Measurements from ENCODE around the gene R3HDM2. TPM values are rescaled to one million over a fixed set of nuclear protein-coding genes. Genes with fewer than 3 reads are reported as not detected.
"Not testable (repeated sequence)": the region's sequence is repeated elsewhere in the genome, so short reads cannot be mapped to it uniquely, and the experiment has no call there.

The R3HDM2 gene
- total and polyA plus RNA-seq, 7 experiments from 2014 or later: 13.7 to 145 (median 111) TPM

DNA sequence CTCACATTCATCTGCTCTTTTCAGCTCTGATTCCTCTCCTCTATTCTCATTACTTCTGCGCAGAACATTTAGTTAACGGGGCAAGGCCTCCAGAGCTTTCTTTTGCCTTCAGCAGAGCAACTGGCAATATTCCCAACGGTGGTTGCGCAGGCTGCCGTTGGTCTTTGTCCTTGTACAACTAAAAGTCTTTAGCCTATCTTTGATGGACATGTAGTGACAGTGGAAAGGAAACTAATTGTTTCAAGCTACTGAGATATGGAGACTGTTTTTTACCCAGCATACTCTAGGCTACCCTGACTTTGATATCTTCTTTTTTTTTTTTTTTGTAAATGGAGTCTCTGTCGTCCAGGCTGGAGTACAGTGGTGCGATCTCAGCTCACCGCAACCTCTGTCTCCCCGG, 12.6 kb downstream of the R3HDM2 start:
- Histone ChIP-seq H3K9me3 (ENCODE audit: control insufficient read depth in 2 of 3, low read length in 3 of 3) (no peaks in the 10 kb centered on the region), H3K36me3 (ENCODE audit: control insufficient read depth in 2 of 3, insufficient read depth in 3 of 3, low read length in 3 of 3) (peaks cover 4 to 13% (median 6%) of the 10 kb centered on the region in 3 experiments), H3K4me3 (ENCODE audit: low read length) (no peak overlapping the region), H3K4me1 (ENCODE audit: control insufficient read depth in 2 of 2, insufficient read depth in 2 of 2, low read length in 2 of 2) (peaks cover 0 to 11% of the 10 kb centered on the region in 2 donors), H3K27ac (ENCODE audit: low read depth, low read length) (no peak overlapping the region), H3K27me3 (ENCODE audit: control insufficient read depth in 2 of 2, insufficient read depth in 2 of 2, low read length in 2 of 2) (no peaks in the 10 kb centered on the region)
- peaks cover 0 to 1% (median 0%) of the 10 kb centered on the region in 11 donors for H3K9me3 Mint-ChIP-seq
- no peaks in the 10 kb centered on the region for H3K27me3 Mint-ChIP-seq
- POLR2A ChIA-PET: interaction anchor here (1.5 kb wide), 1 partner anchor 14 kb away, joined by 3 read pairs; no protein-coding TSS in a partner anchor
- H3K27ac Mint-ChIP-seq: peak overlapping the region in 5 of 9 donors; percentile 0 to 31 (median 3)
- CTCF ChIA-PET: no interaction called here
- ATAC-seq: no peak
- H3K4me3 Mint-ChIP-seq: no peak overlapping the region
- H3K36me3 Mint-ChIP-seq: peaks cover 0 to 23% (median 7%) of the 10 kb centered on the region in 5 donors
- H3K4me1 Mint-ChIP-seq: peaks cover 10 to 66% (median 58%) of the 10 kb centered on the region in 7 donors
- intact Hi-C loops (cut with micrococcal nuclease): no loop called here
- no peak for DNase-seq

DNA sequence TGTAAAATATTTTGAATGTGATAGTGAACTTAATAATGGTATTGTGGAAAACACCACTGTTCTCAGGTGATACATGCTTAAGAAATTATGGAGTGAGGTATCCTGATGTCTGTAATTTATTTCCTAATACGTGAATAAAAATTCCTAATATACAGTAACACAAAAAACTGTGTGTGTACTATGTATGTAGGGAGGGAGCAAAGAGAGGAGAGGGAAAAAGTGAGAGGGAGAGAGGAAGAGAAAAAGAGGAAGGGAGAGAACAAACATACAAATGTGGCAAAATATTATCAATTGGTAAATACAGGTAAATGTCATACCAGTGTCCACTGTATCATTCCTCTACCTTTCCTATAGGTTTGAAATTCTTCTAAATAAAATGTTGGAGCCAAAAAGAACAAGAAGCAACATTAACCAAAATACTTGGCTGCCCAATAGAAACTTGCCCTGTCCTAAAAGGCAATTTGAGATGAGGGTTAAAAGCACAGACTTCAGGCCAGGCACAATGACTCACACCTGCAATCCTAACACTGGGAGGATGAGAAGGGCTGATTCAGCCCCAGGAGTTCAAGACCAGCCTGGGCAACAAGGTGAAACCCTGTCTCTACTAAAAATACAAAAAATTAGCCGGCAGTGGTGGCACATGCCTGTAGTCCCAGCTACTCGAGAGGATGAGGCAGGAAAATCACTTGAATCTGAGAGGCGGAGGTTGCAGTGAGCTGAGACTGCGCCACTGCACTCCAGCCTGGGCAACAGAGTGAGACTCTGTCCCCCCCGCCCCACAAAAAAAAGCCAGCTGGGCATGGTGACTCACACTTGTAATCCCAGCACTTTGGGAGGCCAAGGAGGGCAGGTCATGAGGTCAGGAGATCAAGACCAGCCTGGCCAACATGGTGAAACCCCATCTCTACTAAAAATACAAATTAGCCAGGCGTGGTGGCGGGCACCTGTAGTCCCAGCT, 14.5 kb downstream of the R3HDM2 start:
- Histone ChIP-seq H3K4me1 (ENCODE audit: control insufficient read depth in 2 of 2, insufficient read depth in 2 of 2, low read length in 2 of 2) (peaks cover 2 to 11% of the 10 kb centered on the region in 2 donors), H3K36me3 (ENCODE audit: control insufficient read depth in 2 of 3, insufficient read depth in 3 of 3, low read length in 3 of 3) (peaks cover 0 to 6% (median 5%) of the 10 kb centered on the region in 3 experiments), H3K4me3 (ENCODE audit: low read length) (no peak overlapping the region), H3K9me3 (ENCODE audit: control insufficient read depth in 2 of 3, low read length in 3 of 3) (no peaks in the 10 kb centered on the region), H3K27ac (ENCODE audit: low read depth, low read length) (no peak overlapping the region), H3K27me3 (ENCODE audit: control insufficient read depth in 2 of 2, insufficient read depth in 2 of 2, low read length in 2 of 2) (no peaks in the 10 kb centered on the region)
- H3K36me3 Mint-ChIP-seq: peaks cover 0 to 14% (median 4%) of the 10 kb centered on the region in 5 donors
- ChIA-PET POLR2A (interaction anchor here (0.9 to 1.5 kb wide), 2 partner anchors 15 to 16 kb away, joined by 3 read pairs; no protein-coding TSS in a partner anchor), CTCF (no interaction called here)
- H3K4me3 Mint-ChIP-seq: peak overlapping the region in 1 of 10 donors; percentile 4
- H3K9me3 Mint-ChIP-seq: peaks cover 0 to 1% (median 0%) of the 10 kb centered on the region in 11 donors
- intact Hi-C loops (cut with micrococcal nuclease): no loop called here
- no peak for ATAC-seq
- no peaks in the 10 kb centered on the region for H3K27me3 Mint-ChIP-seq
- H3K27ac Mint-ChIP-seq: peak overlapping the region in 1 of 9 donors; percentile 7
- no peak for DNase-seq
- peaks cover 10 to 66% (median 61%) of the 10 kb centered on the region in 7 donors for H3K4me1 Mint-ChIP-seq

DNA sequence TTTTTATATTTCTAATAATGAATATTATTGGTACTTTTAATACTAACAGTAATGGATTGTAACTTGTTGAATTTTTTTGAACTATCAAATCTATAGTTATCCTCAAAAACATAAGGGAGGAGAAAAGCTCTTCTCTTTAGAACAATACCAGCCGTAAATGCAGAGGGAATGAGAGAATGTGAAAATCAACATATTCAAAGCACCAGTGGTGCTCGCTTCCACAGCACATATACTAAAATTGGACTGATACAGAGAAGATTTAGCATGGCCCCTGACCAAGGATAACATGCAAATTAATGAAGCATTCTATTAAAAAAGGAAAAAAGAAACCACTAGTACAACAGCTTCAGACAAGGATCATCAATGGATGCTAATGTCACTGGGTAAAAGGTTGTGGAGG, 15.8 kb downstream of the R3HDM2 start:
- DNase-seq: no peak
- POLR2A ChIA-PET: no interaction called here
- no peaks in the 10 kb centered on the region for H3K27me3 Mint-ChIP-seq
- H3K4me3 Mint-ChIP-seq: peak overlapping the region in 1 of 10 donors; percentile 4
- H3K36me3 ChIP-seq (ENCODE audit: control insufficient read depth in 2 of 3, insufficient read depth in 3 of 3, low read length in 3 of 3): peaks cover 0 to 6% (median 0%) of the 10 kb centered on the region in 3 experiments
- no peaks in the 10 kb centered on the region for H3K9me3 Mint-ChIP-seq
- ATAC-seq: no peak
- H3K9me3 ChIP-seq (ENCODE audit: control insufficient read depth in 2 of 3, low read length in 3 of 3): no peaks in the 10 kb centered on the region
- no peak overlapping the region for H3K27ac ChIP-seq (ENCODE audit: low read depth, low read length)
- peaks cover 0 to 11% (median 0%) of the 10 kb centered on the region in 5 donors for H3K36me3 Mint-ChIP-seq
- CTCF ChIA-PET: no interaction called here
- peak overlapping the region in 2 of 9 donors; percentile 16 to 70 for H3K27ac Mint-ChIP-seq
- peaks cover 4 to 5% of the 10 kb centered on the region in 2 donors for H3K4me1 ChIP-seq (ENCODE audit: control insufficient read depth in 2 of 2, insufficient read depth in 2 of 2, low read length in 2 of 2)
- no peaks in the 10 kb centered on the region for H3K27me3 ChIP-seq (ENCODE audit: control insufficient read depth in 2 of 2, insufficient read depth in 2 of 2, low read length in 2 of 2)
- H3K4me1 Mint-ChIP-seq: peaks cover 7 to 66% (median 63%) of the 10 kb centered on the region in 7 donors
- no peak overlapping the region for H3K4me3 ChIP-seq (ENCODE audit: low read length)
- intact Hi-C loops (cut with micrococcal nuclease): no loop called here

DNA sequence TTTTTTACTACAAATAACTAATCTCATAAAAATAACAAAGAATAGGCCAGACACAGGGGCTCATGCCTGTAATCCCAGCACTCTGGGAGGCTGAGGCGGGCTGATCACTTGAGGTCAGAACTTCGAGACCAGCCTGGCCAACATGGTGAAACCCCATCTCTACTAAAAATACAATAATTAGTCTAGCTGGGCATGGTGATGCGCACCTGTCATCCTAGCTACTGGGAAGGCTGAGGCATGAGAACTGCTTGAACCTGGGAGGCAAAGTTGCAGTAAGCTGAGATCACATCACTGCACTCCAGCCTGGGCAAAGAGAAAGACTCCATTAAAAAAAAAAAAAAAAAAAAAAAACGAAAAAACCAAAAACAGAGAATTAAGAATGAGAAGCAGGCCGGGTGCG, 16.7 kb downstream of the R3HDM2 start:
- H3K9me3 Mint-ChIP-seq; POLR2A ChIA-PET; H3K27ac ChIP-seq (ENCODE audit: low read depth, low read length); H3K27ac Mint-ChIP-seq; H3K9me3 ChIP-seq (ENCODE audit: control insufficient read depth in 2 of 3, low read length in 3 of 3); H3K27me3 ChIP-seq (ENCODE audit: control insufficient read depth in 2 of 2, insufficient read depth in 2 of 2, low read length in 2 of 2); H3K4me3 ChIP-seq (ENCODE audit: low read length); H3K4me3 Mint-ChIP-seq; CTCF ChIA-PET; ATAC-seq; H3K4me1 ChIP-seq (ENCODE audit: control insufficient read depth in 2 of 2, insufficient read depth in 2 of 2, low read length in 2 of 2); H3K27me3 Mint-ChIP-seq; intact Hi-C loops (cut with micrococcal nuclease); DNase-seq; H3K36me3 ChIP-seq (ENCODE audit: control insufficient read depth in 2 of 3, insufficient read depth in 3 of 3, low read length in 3 of 3): not testable (repeated sequence)
- Mint-ChIP-seq H3K36me3 (peaks cover 0 to 11% (median 0%) of the 10 kb centered on the region in 5 donors), H3K4me1 (peaks cover 7 to 65% (median 59%) of the 10 kb centered on the region in 7 donors)

DNA sequence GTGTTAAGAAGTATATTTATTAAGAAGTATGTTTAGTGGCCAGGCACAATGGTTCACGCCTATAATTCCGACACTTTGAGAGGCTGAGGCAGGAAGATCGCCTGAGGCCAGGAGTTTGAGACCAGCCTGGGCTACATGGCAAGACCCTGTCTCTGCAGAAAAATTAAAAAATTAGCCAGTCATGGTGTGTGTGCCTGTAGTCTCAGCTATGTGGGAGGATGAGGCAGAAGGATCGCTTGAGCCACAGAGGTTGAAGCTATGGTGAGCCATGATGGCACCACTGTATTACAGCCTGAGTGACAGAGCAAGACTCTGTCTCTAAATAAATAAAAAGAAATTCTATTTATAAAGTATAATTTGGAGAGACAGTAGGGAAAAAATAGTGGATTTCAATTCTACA, 20.3 kb downstream of the R3HDM2 start:
- Histone ChIP-seq H3K27me3 (ENCODE audit: control insufficient read depth in 2 of 2, insufficient read depth in 2 of 2, low read length in 2 of 2) (no peaks in the 10 kb centered on the region), H3K36me3 (ENCODE audit: control insufficient read depth in 2 of 3, insufficient read depth in 3 of 3, low read length in 3 of 3) (no peaks in the 10 kb centered on the region), H3K4me1 (ENCODE audit: control insufficient read depth in 2 of 2, insufficient read depth in 2 of 2, low read length in 2 of 2) (peaks cover 0 to 5% of the 10 kb centered on the region in 2 donors), H3K9me3 (ENCODE audit: control insufficient read depth in 2 of 3, low read length in 3 of 3) (no peaks in the 10 kb centered on the region), H3K27ac (ENCODE audit: low read depth, low read length) (no peak overlapping the region), H3K4me3 (ENCODE audit: low read length) (no peak overlapping the region)
- intact Hi-C loops (cut with micrococcal nuclease): no loop called here
- H3K9me3 Mint-ChIP-seq: no peaks in the 10 kb centered on the region
- peaks cover 0 to 16% (median 3%) of the 10 kb centered on the region in 5 donors for H3K36me3 Mint-ChIP-seq
- H3K4me1 Mint-ChIP-seq: peaks cover 3 to 52% (median 42%) of the 10 kb centered on the region in 7 donors
- no peak overlapping the region for H3K4me3 Mint-ChIP-seq
- DNase-seq (no peak), ATAC-seq (no peak)
- ChIA-PET POLR2A (no interaction called here), CTCF (interaction anchor here (0.6 to 0.7 kb wide), 2 partner anchors 8 to 346 kb away, joined by 3 to 6 read pairs; no protein-coding TSS in a partner anchor)
- no peaks in the 10 kb centered on the region for H3K27me3 Mint-ChIP-seq
- H3K27ac Mint-ChIP-seq: peak overlapping the region in 1 of 9 donors; percentile 66

DNA sequence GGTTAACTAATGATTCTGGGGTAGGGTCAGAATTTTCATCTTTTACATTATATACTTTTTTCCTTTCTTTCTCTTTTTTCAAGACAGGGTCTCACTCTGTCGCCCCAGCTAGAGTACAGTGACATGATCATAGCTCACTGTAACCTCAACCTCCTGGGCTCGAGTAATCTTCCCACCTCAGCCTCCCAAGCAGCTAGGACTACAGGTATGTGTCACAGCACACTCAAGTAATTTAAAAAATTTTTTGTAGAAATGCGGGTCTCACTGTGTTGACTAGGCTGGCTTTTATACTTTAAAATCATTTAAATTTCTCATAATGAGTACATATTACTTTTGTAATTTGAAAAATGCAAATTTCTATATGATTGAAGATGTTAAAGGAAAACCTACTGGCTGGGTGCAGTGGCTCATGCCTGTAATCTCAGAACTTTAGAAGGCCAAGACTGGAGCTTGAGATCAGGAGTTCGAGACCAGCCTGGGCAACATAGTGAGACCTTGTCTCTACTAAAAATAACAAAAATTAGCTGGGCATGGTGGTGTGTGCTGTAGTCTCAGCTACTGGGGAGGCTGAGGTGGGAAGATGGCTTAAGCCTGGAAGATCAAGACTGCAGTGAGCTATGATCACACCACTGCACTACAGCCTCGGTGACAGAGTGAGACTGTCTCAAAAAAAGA, 25.7 kb downstream of the R3HDM2 start:
- H3K36me3 Mint-ChIP-seq: peaks cover 0 to 11% (median 3%) of the 10 kb centered on the region in 5 donors
- peak overlapping the region in 1 of 9 donors; percentile 31 for H3K27ac Mint-ChIP-seq
- CTCF ChIA-PET: no interaction called here
- H3K27me3 ChIP-seq (ENCODE audit: control insufficient read depth in 2 of 2, insufficient read depth in 2 of 2, low read length in 2 of 2): no peaks in the 10 kb centered on the region
- no peaks in the 10 kb centered on the region for H3K36me3 ChIP-seq (ENCODE audit: control insufficient read depth in 2 of 3, insufficient read depth in 3 of 3, low read length in 3 of 3)
- H3K27ac ChIP-seq (ENCODE audit: low read depth, low read length): no peak overlapping the region
- H3K27me3 Mint-ChIP-seq: no peaks in the 10 kb centered on the region
- POLR2A ChIA-PET: no interaction called here
- H3K4me1 Mint-ChIP-seq: peaks cover 3 to 29% (median 16%) of the 10 kb centered on the region in 7 donors
- no peaks in the 10 kb centered on the region for H3K4me1 ChIP-seq (ENCODE audit: control insufficient read depth in 2 of 2, insufficient read depth in 2 of 2, low read length in 2 of 2)
- no peak for ATAC-seq
- no peak overlapping the region for H3K4me3 ChIP-seq (ENCODE audit: low read length)
- DNase-seq: no peak
- no peaks in the 10 kb centered on the region for H3K9me3 Mint-ChIP-seq
- no peaks in the 10 kb centered on the region for H3K9me3 ChIP-seq (ENCODE audit: control insufficient read depth in 2 of 3, low read length in 3 of 3)
- H3K4me3 Mint-ChIP-seq: no peak overlapping the region
- intact Hi-C loops (cut with micrococcal nuclease): no loop called here

All from naive thymus-derived CD4-positive, alpha-beta T cell (primary cell).